ENCODE results near the gene DGUOK.

- no peak for TF ChIP-seq REST (IDR thresholded peaks at IDR 0.05; ENCODE audit: insufficient read depth in 1 of 2, low read depth in 2 of 2, low read length in 1 of 2)
- TF ChIP-seq CTCF (IDR thresholded peaks at IDR 0.05), result no peak
- TF ChIP-seq SIN3A (IDR thresholded peaks at IDR 0.05; ENCODE audit: borderline replicate concordance, insufficient read depth, low read depth, low read length), result no peak
- TF ChIP-seq POLR2AphosphoS5 (IDR thresholded peaks at IDR 0.05; ENCODE audit: low read depth, low read length), result no peak
- TF ChIP-seq TCF7L2 (IDR thresholded peaks at IDR 0.05; ENCODE audit: low read depth, low read length), result no peak
Observed at GRCh38 chr2:73893764-73894474, 32.8 kb upstream of the DGUOK start.
